HFFc6 (cell line): Measurements from ENCODE around the gene ZNF3. TPM values are rescaled to one million over a fixed set of nuclear protein-coding genes. Genes with fewer than 3 reads are reported as not detected.

Experiments
- DNase-seq: peaks from one replicate; pipeline ENCODE4 v3.0.0-alpha.2; 2018
- H3K27ac Mint-ChIP-seq: 2 replicates; pipeline ENCODE4 v1.8.0; 2020; ENCODE audit warnings: mild to moderate bottlenecking, mixed read lengths
- H3K27me3 Mint-ChIP-seq: 2 replicates; pipeline ENCODE4 v1.8.0; 2021; ENCODE audit warnings: mild to moderate bottlenecking, moderate library complexity, mixed read lengths; ENCODE audit not compliant: insufficient read depth
- H3K36me3 Mint-ChIP-seq: 2 replicates; pipeline ENCODE4 v1.8.0; 2021; ENCODE audit warnings: low read depth, mixed read lengths
- H3K4me1 Mint-ChIP-seq: 2 replicates; pipeline ENCODE4 v1.8.0; 2020; ENCODE audit warnings: low read depth, mixed read lengths
- H3K4me3 Mint-ChIP-seq: 2 replicates; pipeline ENCODE4 v1.8.0; 2020; ENCODE audit warnings: mild to moderate bottlenecking, moderate library complexity, mixed read lengths
- H3K9me3 Mint-ChIP-seq: 2 replicates; pipeline ENCODE4 v1.8.0; 2020; ENCODE audit warnings: mild to moderate bottlenecking, mixed read lengths
- CTCF ChIP-seq: fragments of 200-600 bp; sonication (generic); IDR thresholded peaks from 2 replicates; pipeline ENCODE4 v1.5.0; 2021; ENCODE audit warnings: antibody characterized with exemption, mild to moderate bottlenecking
- total RNA-seq, 6 experiments: library from RNA; stranded (reverse); fragmentation: NEBNext Ultra II Directional; extraction: Animal tissue kit (Norgen Biotek cat#: 25700); gene quantifications; 2 replicates in 1 of 6; 3 replicates in 5 of 6; pipeline ENCODE4 v1.2.3, GENCODE V29; 2021

The ZNF3 gene
- total RNA-seq, 6 experiments from 2014 or later = 16.5 to 19.4 (median 18.3) TPM

GRCh38 chr7:100111914-100112313 lies 30.4 kb upstream of the ZNF3 start:
- no peak overlapping the region for H3K27ac Mint-ChIP-seq
- DNase-seq = no peak
- TF ChIP-seq CTCF = peak; percentile 20; the same call in 1 of the 2 replicates
- peaks cover 28% of the 10 kb centered on the region for H3K36me3 Mint-ChIP-seq
- H3K27me3 Mint-ChIP-seq = no peaks in the 10 kb centered on the region
- H3K4me1 Mint-ChIP-seq = no peaks in the 10 kb centered on the region
- no peaks in the 10 kb centered on the region for H3K9me3 Mint-ChIP-seq
- no peak overlapping the region for H3K4me3 Mint-ChIP-seq

- H3K27ac Mint-ChIP-seq = no peak overlapping the region
- H3K4me3 Mint-ChIP-seq = no peak overlapping the region
- no peaks in the 10 kb centered on the region for H3K9me3 Mint-ChIP-seq
- H3K27me3 Mint-ChIP-seq = no peaks in the 10 kb centered on the region
- no peak for DNase-seq
- no peak for TF ChIP-seq CTCF
- H3K4me1 Mint-ChIP-seq = no peaks in the 10 kb centered on the region
- peaks cover 32% of the 10 kb centered on the region for H3K36me3 Mint-ChIP-seq
Measured at GRCh38 chr7:100111156-100111555, 29.6 kb upstream of the ZNF3 start.

- Mint-ChIP-seq H3K4me3 (no peak overlapping the region), H3K36me3 (peaks cover 27% of the 10 kb centered on the region), H3K27me3 (no peaks in the 10 kb centered on the region), H3K4me1 (no peaks in the 10 kb centered on the region), H3K27ac (no peak overlapping the region), H3K9me3 (no peaks in the 10 kb centered on the region)
- DNase-seq = no peak
- peak; percentile 27; the same call in 1 of the 2 replicates for TF ChIP-seq CTCF
Measured at GRCh38 chr7:100109521-100110163, 28.1 kb upstream of the ZNF3 start.

- H3K36me3 Mint-ChIP-seq = peaks cover 32% of the 10 kb centered on the region
- H3K4me3 Mint-ChIP-seq = no peak overlapping the region
- H3K27me3 Mint-ChIP-seq = no peaks in the 10 kb centered on the region
- no peak for DNase-seq
- peaks cover 13% of the 10 kb centered on the region for H3K4me1 Mint-ChIP-seq
- H3K9me3 Mint-ChIP-seq = no peaks in the 10 kb centered on the region
- H3K27ac Mint-ChIP-seq = no peak overlapping the region
- no peak for TF ChIP-seq CTCF
Measured at GRCh38 chr7:100107890-100108289, 26.4 kb upstream of the ZNF3 start.

GRCh38 chr7:100107125-100107737 lies 25.7 kb upstream of the ZNF3 start:
- peaks cover 33% of the 10 kb centered on the region for H3K36me3 Mint-ChIP-seq
- H3K27me3 Mint-ChIP-seq = no peaks in the 10 kb centered on the region
- no peaks in the 10 kb centered on the region for H3K9me3 Mint-ChIP-seq
- no peak overlapping the region for H3K4me3 Mint-ChIP-seq
- peaks cover 20% of the 10 kb centered on the region for H3K4me1 Mint-ChIP-seq
- TF ChIP-seq CTCF = no peak
- DNase-seq = no peak
- H3K27ac Mint-ChIP-seq = no peak overlapping the region
